Thymus (tissue), 2 donors: ENCODE results near the gene ITGAX. TPM values are rescaled to one million over a fixed set of nuclear protein-coding genes. Genes with fewer than 3 reads are reported as not detected.

Experiments
- polyA plus RNA-seq: library from polyadenylated mRNA; stranded (reverse); fragments of 200-250 nt; gene quantifications from one replicate; pipeline ENCODE4 v1.2.3, GENCODE V29; 2013
- total RNA-seq: library from RNA; stranded (reverse); fragments of 120-200 nt; gene quantifications from one replicate; pipeline ENCODE4 v1.2.4, GENCODE V29; 2013
- donor health status: healthy.

ITGAX gene
- total and polyA plus RNA-seq, 2 donors: 3.5 to 15.5 TPM

Other genes starting within 250 kb of the ITGAX start
- gene BCKDK, start 246.8 kb upstream of the ITGAX start, total RNA-seq: 9.3 TPM
- gene BCKDK, start 246.8 kb upstream of the ITGAX start, polyA plus RNA-seq: 16.7 TPM
- gene KAT8, start 237.5 kb upstream of the ITGAX start, total RNA-seq: 62.3 TPM
- 72.9 TPM for gene KAT8, start 237.5 kb upstream of the ITGAX start, polyA plus RNA-seq
- 12.8 TPM for gene PRSS8, start 219.4 kb upstream of the ITGAX start, total RNA-seq
- 18.2 TPM for gene PRSS8, start 219.4 kb upstream of the ITGAX start, polyA plus RNA-seq
- 5.7 TPM for gene PRSS36, start 205.1 kb upstream of the ITGAX start, total RNA-seq
- 4.3 TPM for gene PRSS36, start 205.1 kb upstream of the ITGAX start, polyA plus RNA-seq
- gene FUS, start 175.0 kb upstream of the ITGAX start, total RNA-seq: 36.5 TPM
- 478 TPM for gene FUS, start 175.0 kb upstream of the ITGAX start, polyA plus RNA-seq
- gene PYCARD, start 152.4 kb upstream of the ITGAX start, total RNA-seq: 55.3 TPM
- 62.7 TPM for gene PYCARD, start 152.4 kb upstream of the ITGAX start, polyA plus RNA-seq
- gene TRIM72, start 141.1 kb upstream of the ITGAX start, total RNA-seq: 0.19 TPM
- 0.50 TPM for gene TRIM72, start 141.1 kb upstream of the ITGAX start, polyA plus RNA-seq
- 1.3 TPM for gene PYDC1, start 138.0 kb upstream of the ITGAX start, total RNA-seq
- 10.1 TPM for gene PYDC1, start 138.0 kb upstream of the ITGAX start, polyA plus RNA-seq
- 6.8 TPM for gene ITGAM, start 95.2 kb upstream of the ITGAX start, total RNA-seq
- 7.0 TPM for gene ITGAM, start 95.2 kb upstream of the ITGAX start, polyA plus RNA-seq
- 0.28 TPM for gene ITGAD, start 38.2 kb downstream of the ITGAX start, total RNA-seq
- 0.78 TPM for gene ITGAD, start 38.2 kb downstream of the ITGAX start, polyA plus RNA-seq
- 0.33 TPM for gene COX6A2, start 73.2 kb downstream of the ITGAX start, total RNA-seq
- 2.9 TPM for gene COX6A2, start 73.2 kb downstream of the ITGAX start, polyA plus RNA-seq
- 0.14 TPM for gene ZNF843, start 87.6 kb downstream of the ITGAX start, total RNA-seq
- gene ZNF843, start 87.6 kb downstream of the ITGAX start, polyA plus RNA-seq: 0.39 TPM
- 8.2 TPM for gene ARMC5, start 104.3 kb downstream of the ITGAX start, total RNA-seq
- 19.7 TPM for gene ARMC5, start 104.3 kb downstream of the ITGAX start, polyA plus RNA-seq
- gene TGFB1I1, start 117.0 kb downstream of the ITGAX start, total RNA-seq: 1.5 TPM
- 9.2 TPM for gene TGFB1I1, start 117.0 kb downstream of the ITGAX start, polyA plus RNA-seq
- gene SLC5A2, start 127.9 kb downstream of the ITGAX start, total RNA-seq: 0.14 TPM
- 2.8 TPM for gene SLC5A2, start 127.9 kb downstream of the ITGAX start, polyA plus RNA-seq
- 20.8 TPM for gene RUSF1, start 153.2 kb downstream of the ITGAX start, total RNA-seq
- gene RUSF1, start 153.2 kb downstream of the ITGAX start, polyA plus RNA-seq: 72.9 TPM
- 43.8 TPM for gene AHSP, start 172.7 kb downstream of the ITGAX start, total RNA-seq
- 2.0 TPM for gene AHSP, start 172.7 kb downstream of the ITGAX start, polyA plus RNA-seq